CD4-positive, alpha-beta T cell treated with Interleukin-4 for 4 hours (primary cell): ENCODE results near the gene SEMA5B.

ENCODE experiments used
- DNase-seq: peaks from one replicate; pipeline ENCODE4 v3.0.0-alpha.2; 2020

Gene SEMA5B

GRCh38 chr3:122920986-122921385 is 106.6 kb downstream of the SEMA5B start:
- no peak for DNase-seq

DNA sequence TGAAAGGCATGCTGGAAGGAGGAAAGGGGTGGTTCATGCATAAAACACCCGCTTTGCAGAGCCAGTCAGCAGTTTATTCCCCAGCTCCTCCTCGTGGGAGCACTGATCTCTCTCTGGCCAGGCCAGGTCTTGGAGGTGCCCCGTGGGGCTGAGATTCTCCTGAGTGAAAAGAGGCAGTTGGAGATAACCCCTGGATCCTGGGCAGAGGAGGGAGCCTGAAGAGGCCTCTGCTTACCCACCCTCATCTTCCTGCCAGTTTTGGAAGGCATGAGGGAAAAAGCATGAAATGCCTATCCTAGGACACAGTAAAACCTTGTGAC is 108.3 kb downstream of the SEMA5B start:
- DNase-seq = no peak

- no peak for DNase-seq
These were observed 108.8 kb downstream of the SEMA5B start for GRCh38 chr3:122918576-122919290.

DNA sequence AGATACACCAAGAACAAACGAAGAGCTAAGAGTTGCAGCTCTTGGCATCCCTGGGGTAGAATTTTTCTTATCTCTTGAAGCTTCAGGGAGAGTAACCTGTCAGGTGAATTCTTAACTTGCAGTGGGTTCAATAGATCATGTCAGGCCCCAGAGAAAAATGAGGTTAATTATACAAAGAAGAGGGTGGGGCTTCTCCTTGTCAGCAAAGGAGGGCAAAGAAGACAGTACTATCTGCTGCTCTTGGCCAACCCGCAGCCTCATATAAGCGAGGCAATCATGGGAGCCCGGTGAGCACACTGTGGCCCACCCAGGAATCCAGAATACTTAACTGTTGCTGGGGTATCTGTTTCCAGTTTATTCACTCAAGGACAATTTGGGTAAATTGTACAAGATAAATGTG is 110.2 kb downstream of the SEMA5B start:
- no peak for DNase-seq

- no peak for DNase-seq
These were observed 111.0 kb downstream of the SEMA5B start for GRCh38 chr3:122916580-122916979.

DNA sequence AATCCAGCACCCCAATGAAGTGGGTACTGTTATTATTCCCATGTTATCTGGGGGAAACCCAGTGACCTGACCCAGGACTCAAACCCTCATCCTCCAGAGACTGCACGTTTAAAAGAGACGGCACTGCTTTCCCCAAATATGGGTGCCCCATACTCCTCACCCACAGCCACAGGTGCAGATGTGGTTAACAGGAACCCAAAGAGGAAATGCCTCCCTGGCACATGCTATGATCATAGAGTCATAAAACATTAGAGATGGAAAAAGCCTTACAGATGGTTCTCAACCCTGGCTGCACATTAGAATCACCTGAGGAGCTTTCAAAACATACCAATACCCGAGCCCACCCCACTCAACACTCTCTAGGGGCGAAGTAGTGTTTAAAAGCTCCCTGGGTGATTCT is 111.5 kb downstream of the SEMA5B start:
- DNase-seq = no peak

DNA sequence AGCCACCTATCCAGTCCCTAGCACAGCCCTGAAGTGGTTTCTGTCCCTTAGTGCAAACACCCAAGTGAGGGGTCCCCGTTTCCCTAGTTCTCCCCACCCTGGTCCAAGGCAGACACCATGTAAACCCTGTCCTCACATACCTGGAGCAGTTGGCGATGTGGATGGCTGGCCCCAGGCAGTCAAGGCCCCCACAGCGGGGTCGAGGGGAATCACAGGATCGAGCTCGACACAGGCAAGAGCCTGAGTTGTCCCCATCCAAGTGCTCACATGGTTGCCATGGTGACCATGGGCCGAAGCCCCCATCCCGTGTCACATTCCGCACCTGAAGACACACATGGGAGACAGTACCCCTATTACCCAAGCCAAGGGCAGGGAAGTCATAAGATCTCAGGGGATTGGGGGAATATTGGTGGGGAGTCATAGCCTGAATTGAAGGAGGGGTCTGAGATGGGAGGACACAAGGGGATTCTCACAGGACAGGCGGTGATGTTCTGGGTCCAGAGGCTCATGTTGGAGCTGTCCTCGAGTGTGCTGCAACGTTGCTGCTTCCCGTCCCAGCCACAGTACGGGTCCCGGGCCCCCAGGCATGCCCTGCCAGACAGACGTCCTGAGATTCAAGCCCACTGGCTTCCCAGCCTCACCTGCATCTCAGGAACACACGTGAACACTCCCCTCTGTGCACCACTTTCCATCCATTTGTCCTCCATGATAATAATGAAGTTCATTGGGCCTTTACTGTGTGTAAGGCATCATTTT is 112.1 kb downstream of the SEMA5B start:
- no peak for DNase-seq

DNA sequence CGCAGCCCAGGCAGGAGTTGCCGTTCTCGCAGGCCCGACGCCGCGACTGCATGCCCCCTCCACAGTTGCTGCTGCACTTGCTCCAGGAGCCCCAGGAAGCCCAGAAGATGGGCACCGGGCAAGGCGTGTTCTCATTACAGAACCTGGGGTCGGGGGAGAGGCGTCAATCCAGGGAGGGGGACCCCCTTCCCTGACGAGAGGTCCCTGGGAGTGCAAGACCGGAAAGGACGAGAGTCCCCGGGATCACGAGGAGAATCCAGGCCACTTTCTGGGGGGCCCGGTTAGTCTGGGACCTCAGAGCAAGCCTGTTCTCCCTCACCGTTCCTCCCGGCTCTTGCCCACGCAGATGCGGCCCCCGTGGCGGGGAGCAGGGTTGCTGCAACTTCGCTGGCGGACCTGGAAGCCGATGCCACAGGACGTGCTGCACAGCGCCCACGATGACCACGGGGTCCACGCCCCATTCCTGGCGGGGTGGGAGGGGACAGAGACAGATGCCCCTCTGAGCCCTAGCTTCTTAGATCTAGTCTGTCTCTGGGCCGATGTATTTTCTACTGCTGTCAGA is 113.9 kb downstream of the SEMA5B start:
- DNase-seq = no peak

- no peak for DNase-seq
These were observed 114.6 kb downstream of the SEMA5B start for GRCh38 chr3:122912772-122913538.

- no peak for DNase-seq
These were observed 115.7 kb downstream of the SEMA5B start for GRCh38 chr3:122911901-122912300.

DNA sequence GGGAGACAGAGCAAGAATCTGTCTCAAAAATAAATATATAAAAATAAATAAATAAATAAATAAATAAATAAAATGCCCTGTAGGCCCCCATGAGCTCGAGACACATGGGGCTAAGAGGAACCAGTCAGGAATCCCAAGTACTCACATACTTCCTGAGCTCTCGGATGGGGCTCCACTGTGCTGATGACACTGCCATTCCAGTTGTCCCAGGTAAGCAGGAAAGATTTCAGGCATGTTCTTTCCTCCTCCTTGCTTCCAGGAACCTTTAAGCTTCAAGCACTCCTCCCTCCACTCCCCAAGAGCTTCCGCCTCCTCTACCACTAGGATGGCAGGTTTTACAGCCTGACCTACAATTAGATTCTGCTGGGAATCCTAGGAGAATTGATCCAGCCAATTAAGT is 119.3 kb downstream of the SEMA5B start:
- DNase-seq = no peak

DNA sequence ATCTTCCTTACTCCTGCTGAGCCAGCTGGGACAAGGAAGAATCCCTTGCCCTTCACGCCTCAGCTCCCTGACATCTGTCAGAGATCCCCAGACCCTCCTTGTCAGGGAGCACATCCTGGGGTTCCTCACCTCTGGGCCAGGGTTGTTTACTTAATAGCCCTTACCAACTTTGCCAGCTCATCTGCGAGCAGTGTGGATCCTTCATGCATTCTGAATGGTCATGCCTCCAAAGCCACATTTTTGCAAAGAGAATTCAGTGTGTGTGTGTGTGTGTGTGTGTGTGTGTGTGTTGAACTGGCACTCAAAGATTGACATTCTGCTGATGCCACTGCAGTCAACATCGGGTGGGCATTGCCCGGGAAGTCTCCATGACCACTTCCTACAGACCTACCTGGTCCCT is 120.1 kb downstream of the SEMA5B start:
- no peak for DNase-seq

DNA sequence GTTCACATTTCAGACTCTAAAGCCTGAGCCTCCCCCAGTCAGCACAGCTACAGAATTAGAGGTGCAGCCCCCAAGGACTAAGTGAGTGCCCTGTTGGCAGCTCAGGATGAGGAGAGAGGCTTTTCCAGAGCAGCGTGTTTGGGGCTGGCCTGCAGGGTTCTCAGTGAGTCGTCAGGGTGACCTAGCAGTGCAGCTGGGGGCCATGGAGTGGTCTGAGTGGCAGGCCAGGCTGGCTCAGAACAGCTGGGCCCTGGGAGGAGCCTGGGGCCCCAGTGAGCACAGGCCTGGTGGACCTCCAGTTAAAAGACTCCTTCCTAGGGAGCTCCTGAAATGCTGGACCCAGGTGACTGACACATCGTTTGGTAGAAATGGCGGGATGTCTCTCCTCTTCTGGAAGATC is 124.4 kb downstream of the SEMA5B start:
- DNase-seq = no peak

GRCh38 chr3:122902326-122902725 is 125.2 kb downstream of the SEMA5B start:
- DNase-seq = no peak

- no peak for DNase-seq
These were observed 129.3 kb downstream of the SEMA5B start for GRCh38 chr3:122898298-122898697.

DNA sequence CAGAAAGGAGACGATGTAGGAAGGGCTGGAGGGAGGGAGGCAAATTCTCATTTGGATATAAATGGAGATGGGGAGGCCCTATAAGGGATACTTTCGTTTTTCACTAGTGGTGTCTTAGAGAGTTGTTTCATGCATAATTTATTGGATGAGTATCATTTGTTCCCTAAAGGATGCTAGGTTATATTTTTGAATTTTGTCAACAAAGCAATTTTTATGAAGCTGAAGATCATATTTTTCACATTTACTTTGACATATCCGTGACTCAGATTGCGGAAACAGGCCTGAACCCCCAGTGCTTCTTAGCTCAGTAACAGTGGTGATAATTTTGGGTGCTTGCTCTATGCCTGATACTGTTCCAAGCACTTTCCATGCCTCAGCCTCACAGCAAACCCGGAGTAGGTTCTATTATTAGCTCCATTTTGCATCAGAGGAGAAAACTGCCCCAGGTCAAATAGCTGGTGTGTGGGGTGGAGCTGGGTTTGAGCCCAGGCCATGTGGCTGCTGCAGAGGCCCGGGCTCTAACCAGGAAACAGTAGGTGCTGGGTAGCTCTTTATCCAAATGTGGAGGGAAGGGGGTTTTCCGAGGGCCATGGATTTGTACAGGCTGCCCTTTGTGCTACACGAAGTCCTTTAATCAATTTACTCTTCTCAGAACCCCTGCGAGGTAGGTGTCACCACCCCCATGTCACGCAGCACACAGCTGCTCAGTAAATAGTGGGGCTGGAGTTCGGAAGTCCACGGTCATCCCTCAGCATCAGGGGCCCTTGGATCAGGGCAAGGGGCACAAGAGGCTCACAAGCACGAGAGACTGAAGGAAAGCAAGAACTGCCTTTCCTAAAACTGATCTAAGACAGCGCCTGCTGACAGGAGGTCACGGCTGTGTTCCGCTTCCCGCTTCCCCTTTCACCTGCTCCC is 133.6 kb downstream of the SEMA5B start:
- no peak for DNase-seq

- DNase-seq = no peak
These were observed 134.3 kb downstream of the SEMA5B start for GRCh38 chr3:122893282-122893681.

- no peak for DNase-seq
These were observed 135.2 kb downstream of the SEMA5B start for GRCh38 chr3:122892118-122892960.

DNA sequence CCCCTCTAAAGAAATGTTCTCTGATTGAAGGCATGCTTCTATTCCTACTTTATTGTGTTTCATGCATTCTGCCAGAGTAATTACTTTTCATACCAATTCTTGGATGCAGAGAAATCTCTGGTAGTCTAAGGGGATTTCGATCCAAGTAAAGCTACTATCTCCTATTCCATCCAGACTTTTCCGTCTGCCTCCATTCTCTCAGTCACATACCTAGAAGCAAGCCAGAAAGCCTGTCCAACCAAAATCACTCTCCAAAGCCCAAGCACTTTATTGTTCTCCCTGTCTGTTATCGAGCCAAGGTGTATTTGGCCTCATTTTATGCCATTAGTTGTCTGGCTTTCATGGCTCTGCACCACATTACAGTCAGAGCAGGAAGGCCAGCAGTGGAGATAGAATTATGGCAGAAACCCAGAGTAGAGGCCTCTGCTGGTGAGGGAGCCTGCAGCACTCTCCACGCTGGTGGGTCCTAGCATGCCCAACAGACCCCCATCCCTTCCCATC is 136.8 kb downstream of the SEMA5B start:
- no peak for DNase-seq

DNA sequence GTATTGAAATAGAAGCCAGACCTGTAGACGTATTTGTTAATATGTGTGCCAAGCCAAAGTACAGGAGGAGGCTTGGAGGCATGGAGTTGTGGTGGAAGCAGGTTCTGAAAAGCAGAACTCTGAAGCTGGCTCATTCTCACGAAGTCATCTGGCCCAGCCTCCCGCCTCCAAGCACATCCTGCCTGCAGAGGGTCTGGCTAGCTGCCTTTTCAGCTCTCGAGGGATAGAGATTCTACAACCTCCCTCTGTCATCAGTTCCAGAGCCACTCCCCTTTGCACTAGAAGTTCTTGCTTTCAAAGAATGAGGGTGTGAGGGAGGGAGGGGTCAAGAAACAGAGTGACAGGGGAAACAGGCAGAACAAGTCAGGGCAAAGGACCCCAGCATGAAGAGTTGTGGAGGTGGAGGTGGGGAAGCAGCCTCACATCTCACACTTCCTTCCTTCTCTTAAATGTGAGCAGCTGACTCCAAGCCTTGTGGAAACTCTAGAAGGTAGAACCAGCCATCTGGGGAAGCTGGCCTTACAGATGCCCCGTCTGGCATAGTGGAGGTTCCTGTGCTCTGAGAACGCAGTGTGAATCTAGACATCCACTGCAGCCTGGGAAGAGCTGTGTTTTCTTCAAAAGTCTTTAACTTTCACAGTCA is 137.4 kb downstream of the SEMA5B start:
- DNase-seq = no peak

- DNase-seq = no peak
These were observed 140.6 kb downstream of the SEMA5B start for GRCh38 chr3:122886946-122887345.
